Femur (tissue), 1 donor: ENCODE data around the gene GNG14.
A peak's percentile ranks its signal among the peaks of the same experiment; 100 is the strongest.

Experiments
- DNase-seq: peaks from one replicate; pipeline ENCODE4 v3.0.0-alpha.2; 2017

GNG14 gene

GRCh38 chr19:12727745-12728433 lies 40.1 kb downstream of the GNG14 start:
- DNase-seq = no peak

GRCh38 chr19:12730064-12730463 lies 42.3 kb downstream of the GNG14 start:
- DNase-seq = no peak

GRCh38 chr19:12731337-12731736 lies 43.5 kb downstream of the GNG14 start:
- DNase-seq = no peak

GRCh38 chr19:12733369-12734214 lies 45.8 kb downstream of the GNG14 start:
- peak; percentile 54 for DNase-seq

GRCh38 chr19:12736995-12737834 lies 49.4 kb downstream of the GNG14 start, which contains the start of gene GET3:
TSS of gene GET3 (plus strand) at chr19:12737497. CDS start at chr19:12737506, 9 bp downstream.
- DNase-seq = peak; percentile 96

- no peak for DNase-seq
These were observed 50.1 kb downstream of the GNG14 start for GRCh38 chr19:12737835-12738351.
